Measurements from ENCODE around the gene ARHGAP8. TPM values are rescaled to one million over a fixed set of nuclear protein-coding genes. Genes with fewer than 3 reads are reported as not detected.

The ARHGAP8 gene
- polyA plus RNA-seq, 1 donor from 2014 or later = 3.0 TPM

DNA sequence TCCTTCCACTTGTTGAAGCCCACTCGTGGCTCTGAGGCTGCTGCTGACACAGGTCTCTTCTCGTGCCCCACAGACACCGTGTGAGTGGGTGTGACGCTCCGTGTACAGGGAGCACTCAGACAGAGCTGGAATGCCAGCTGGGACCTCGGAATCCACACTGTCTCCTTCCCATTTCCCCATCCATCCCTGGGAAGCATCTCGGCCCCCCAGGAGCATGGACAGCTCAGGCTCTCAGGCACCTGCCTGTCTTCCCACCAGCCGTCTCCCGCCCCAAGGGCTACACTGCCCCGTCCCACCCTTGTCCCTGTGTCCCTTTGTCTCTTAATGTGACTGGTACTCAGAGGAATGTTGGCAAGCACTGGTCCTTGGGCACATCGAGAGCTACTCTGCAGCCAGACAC is 63.8 kb downstream of the ARHGAP8 start:
- Histone ChIP-seq H4K20me1 (ENCODE audit: insufficient read depth) (no peaks in the 10 kb centered on the region), H3K27me3 (ENCODE audit: insufficient read depth, low read depth, low read length) (no peaks in the 10 kb centered on the region), H3K79me2 (replicated peaks; ENCODE audit: insufficient read depth, low read length) (no peaks in the 10 kb centered on the region), H3K9ac (ENCODE audit: low read length) (no peak overlapping the region), H3F3A (ENCODE audit: insufficient read depth, low read length, poor library complexity, severe bottlenecking) (no peaks in the 10 kb centered on the region), H2AFZ (ENCODE audit: low read depth, low read length) (no peak overlapping the region), H3K9me2 (ENCODE audit: insufficient read depth, low read length) (no peaks in the 10 kb centered on the region), H3K4me2 (ENCODE audit: low read length) (no peak overlapping the region), H3K27ac (ENCODE audit: low read length) (no peak overlapping the region), H3K9me3 (ENCODE audit: low read length) (no peaks in the 10 kb centered on the region), H3K4me3 (ENCODE audit: low read length) (no peak overlapping the region), H3K36me3 (ENCODE audit: insufficient read depth, low read length) (no peaks in the 10 kb centered on the region)
- no peak for TF ChIP-seq EP300 (conservative IDR thresholded peaks at IDR 0.05; ENCODE audit: poor library complexity, severe bottlenecking)
- no peak for TF ChIP-seq RAD21 (conservative IDR thresholded peaks at IDR 0.05)
- TF ChIP-seq, protein P1, sequence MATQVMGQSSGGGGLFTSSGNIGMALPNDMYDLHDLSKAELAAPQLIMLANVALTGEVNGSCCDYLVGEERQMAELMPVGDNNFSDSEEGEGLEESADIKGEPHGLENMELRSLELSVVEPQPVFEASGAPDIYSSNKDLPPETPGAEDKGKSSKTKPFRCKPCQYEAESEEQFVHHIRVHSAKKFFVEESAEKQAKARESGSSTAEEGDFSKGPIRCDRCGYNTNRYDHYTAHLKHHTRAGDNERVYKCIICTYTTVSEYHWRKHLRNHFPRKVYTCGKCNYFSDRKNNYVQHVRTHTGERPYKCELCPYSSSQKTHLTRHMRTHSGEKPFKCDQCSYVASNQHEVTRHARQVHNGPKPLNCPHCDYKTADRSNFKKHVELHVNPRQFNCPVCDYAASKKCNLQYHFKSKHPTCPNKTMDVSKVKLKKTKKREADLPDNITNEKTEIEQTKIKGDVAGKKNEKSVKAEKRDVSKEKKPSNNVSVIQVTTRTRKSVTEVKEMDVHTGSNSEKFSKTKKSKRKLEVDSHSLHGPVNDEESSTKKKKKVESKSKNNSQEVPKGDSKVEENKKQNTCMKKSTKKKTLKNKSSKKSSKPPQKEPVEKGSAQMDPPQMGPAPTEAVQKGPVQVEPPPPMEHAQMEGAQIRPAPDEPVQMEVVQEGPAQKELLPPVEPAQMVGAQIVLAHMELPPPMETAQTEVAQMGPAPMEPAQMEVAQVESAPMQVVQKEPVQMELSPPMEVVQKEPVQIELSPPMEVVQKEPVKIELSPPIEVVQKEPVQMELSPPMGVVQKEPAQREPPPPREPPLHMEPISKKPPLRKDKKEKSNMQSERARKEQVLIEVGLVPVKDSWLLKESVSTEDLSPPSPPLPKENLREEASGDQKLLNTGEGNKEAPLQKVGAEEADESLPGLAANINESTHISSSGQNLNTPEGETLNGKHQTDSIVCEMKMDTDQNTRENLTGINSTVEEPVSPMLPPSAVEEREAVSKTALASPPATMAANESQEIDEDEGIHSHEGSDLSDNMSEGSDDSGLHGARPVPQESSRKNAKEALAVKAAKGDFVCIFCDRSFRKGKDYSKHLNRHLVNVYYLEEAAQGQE (IDR thresholded peaks at IDR 0.05; ENCODE audit: borderline replicate concordance) = no peak
- TF ChIP-seq SMC3 (conservative IDR thresholded peaks at IDR 0.05; ENCODE audit: poor library complexity) = no peak
- no peak for TF ChIP-seq POLR2AphosphoS5 (IDR thresholded peaks at IDR 0.05)
- TF ChIP-seq, protein P2, sequence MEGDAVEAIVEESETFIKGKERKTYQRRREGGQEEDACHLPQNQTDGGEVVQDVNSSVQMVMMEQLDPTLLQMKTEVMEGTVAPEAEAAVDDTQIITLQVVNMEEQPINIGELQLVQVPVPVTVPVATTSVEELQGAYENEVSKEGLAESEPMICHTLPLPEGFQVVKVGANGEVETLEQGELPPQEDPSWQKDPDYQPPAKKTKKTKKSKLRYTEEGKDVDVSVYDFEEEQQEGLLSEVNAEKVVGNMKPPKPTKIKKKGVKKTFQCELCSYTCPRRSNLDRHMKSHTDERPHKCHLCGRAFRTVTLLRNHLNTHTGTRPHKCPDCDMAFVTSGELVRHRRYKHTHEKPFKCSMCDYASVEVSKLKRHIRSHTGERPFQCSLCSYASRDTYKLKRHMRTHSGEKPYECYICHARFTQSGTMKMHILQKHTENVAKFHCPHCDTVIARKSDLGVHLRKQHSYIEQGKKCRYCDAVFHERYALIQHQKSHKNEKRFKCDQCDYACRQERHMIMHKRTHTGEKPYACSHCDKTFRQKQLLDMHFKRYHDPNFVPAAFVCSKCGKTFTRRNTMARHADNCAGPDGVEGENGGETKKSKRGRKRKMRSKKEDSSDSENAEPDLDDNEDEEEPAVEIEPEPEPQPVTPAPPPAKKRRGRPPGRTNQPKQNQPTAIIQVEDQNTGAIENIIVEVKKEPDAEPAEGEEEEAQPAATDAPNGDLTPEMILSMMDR (IDR thresholded peaks at IDR 0.05; ENCODE audit: poor library complexity, severe bottlenecking) = no peak
- no peak for TF ChIP-seq EZH2 (IDR thresholded peaks at IDR 0.05; ENCODE audit: borderline replicate concordance, insufficient read depth, low read length, poor library complexity, severe bottlenecking)
- TF ChIP-seq MXI1 (conservative IDR thresholded peaks at IDR 0.05; ENCODE audit: poor library complexity, severe bottlenecking) = no peak
- TF ChIP-seq TAF1 (IDR thresholded peaks at IDR 0.05; ENCODE audit: low read depth) = no peak

DNA sequence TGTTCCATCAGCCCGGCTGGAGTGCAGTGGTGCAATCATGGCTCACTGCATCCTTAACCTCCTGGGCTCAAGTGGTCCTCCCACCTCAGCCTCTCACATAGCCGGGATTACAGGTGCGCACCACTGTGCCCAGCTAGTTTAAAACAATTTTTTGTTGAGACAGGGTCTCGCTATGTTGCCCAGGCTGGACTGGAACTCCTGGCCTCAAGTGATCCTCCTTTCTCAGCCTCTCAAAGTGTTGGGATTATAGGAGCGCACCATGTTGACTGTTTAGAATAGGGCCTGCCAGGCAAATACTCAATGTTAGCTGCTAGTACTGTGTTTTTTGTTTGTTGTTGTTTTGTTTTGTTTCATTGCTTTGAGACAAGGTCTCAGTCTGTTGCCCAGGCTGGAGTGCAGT is 66.4 kb downstream of the ARHGAP8 start:
- no peaks in the 10 kb centered on the region for H3K9me3 ChIP-seq (ENCODE audit: low read length)
- no peaks in the 10 kb centered on the region for H3K79me2 ChIP-seq (replicated peaks; ENCODE audit: insufficient read depth, low read length)
- no peak for TF ChIP-seq EZH2 (IDR thresholded peaks at IDR 0.05; ENCODE audit: borderline replicate concordance, insufficient read depth, low read length, poor library complexity, severe bottlenecking)
- TF ChIP-seq POLR2AphosphoS5 (IDR thresholded peaks at IDR 0.05) = no peak
- no peak for TF ChIP-seq TAF1 (IDR thresholded peaks at IDR 0.05; ENCODE audit: low read depth)
- TF ChIP-seq EP300 (conservative IDR thresholded peaks at IDR 0.05; ENCODE audit: poor library complexity, severe bottlenecking) = no peak
- H3K36me3 ChIP-seq (ENCODE audit: insufficient read depth, low read length) = no peaks in the 10 kb centered on the region
- H3K9me2 ChIP-seq (ENCODE audit: insufficient read depth, low read length) = no peaks in the 10 kb centered on the region
- no peak overlapping the region for H3K4me3 ChIP-seq (ENCODE audit: low read length)
- H3K9ac ChIP-seq (ENCODE audit: low read length) = no peak overlapping the region
- H2AFZ ChIP-seq (ENCODE audit: low read depth, low read length) = no peak overlapping the region
- H3K27ac ChIP-seq (ENCODE audit: low read length) = no peak overlapping the region
- H3K27me3 ChIP-seq (ENCODE audit: insufficient read depth, low read depth, low read length) = no peaks in the 10 kb centered on the region
- no peak overlapping the region for H3K4me2 ChIP-seq (ENCODE audit: low read length)
- no peaks in the 10 kb centered on the region for H4K20me1 ChIP-seq (ENCODE audit: insufficient read depth)
- H3F3A ChIP-seq (ENCODE audit: insufficient read depth, low read length, poor library complexity, severe bottlenecking) = peaks cover 6% of the 10 kb centered on the region

Data from neural cell (in vitro differentiated cells).